HG03175 (cell line): Measurements from ENCODE around the gene MED12.

Experiments used
- ATAC-seq: cut with Tn5 transposase; IDR thresholded peaks from one replicate; pipeline ENCODE4 v1.9.1; 2021; ENCODE audit warnings: mild to moderate bottlenecking, moderate library complexity; ENCODE audit not compliant: unreplicated experiment

The MED12 gene

GRCh38 chrX:71184803-71185495 is 66.6 kb downstream of the MED12 start:
- ATAC-seq = no peak

- ATAC-seq = no peak
Measured at GRCh38 chrX:71191248-71191647, 72.9 kb downstream of the MED12 start.
